NCI-H1105 (cell line): ENCODE measurements around the gene FHIP2A.
A peak's percentile ranks its signal among the peaks of the same experiment; 100 is the strongest.
"Not testable (repeated sequence)": the region's sequence is repeated elsewhere in the genome, so short reads cannot be mapped to it uniquely, and the experiment has no call there.

Source experiments
- DNase-seq: peaks from one replicate; lab custom pipeline; 2025; lab: John Stamatoyannopoulos, UW

FHIP2A gene, protein sequence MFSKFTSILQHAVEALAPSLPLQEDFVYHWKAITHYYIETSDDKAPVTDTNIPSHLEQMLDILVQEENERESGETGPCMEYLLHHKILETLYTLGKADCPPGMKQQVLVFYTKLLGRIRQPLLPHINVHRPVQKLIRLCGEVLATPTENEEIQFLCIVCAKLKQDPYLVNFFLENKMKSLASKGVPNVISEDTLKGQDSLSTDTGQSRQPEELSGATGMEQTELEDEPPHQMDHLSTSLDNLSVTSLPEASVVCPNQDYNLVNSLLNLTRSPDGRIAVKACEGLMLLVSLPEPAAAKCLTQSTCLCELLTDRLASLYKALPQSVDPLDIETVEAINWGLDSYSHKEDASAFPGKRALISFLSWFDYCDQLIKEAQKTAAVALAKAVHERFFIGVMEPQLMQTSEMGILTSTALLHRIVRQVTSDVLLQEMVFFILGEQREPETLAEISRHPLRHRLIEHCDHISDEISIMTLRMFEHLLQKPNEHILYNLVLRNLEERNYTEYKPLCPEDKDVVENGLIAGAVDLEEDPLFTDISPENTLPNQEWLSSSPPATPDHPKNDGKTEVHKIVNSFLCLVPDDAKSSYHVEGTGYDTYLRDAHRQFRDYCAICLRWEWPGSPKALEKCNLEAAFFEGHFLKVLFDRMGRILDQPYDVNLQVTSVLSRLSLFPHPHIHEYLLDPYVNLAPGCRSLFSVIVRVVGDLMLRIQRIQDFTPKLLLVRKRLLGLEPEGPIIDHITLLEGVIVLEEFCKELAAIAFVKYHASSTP

GRCh38 chr10:114821293-114821914 lies at the start of gene FHIP2A:
TSS of gene FHIP2A (plus strand) at chr10:114821780. CDS start at chr10:114822079, 299 bp downstream.
- DNase-seq, result peak; percentile 18

GRCh38 chr10:114772496-114773196 lies 48.9 kb upstream of the FHIP2A start:
- DNase-seq, result no peak

DNA sequence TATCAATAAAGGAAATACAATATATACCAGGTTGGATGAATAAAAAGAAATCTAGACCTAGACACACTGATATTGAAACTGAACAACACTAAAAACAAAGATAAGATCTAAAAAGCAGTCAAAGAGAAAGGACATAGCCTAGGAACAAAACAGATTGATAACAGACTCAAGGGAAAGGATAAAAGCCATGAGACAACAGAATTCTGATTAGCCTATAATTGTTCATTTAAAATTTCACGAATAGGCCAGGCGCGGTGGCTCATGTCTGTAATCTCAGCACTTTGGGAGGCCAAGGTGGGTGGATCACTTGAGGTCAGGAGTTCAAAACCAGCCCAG lies 48.4 kb upstream of the FHIP2A start:
- no peak for DNase-seq

GRCh38 chr10:114775082-114775481 lies 46.5 kb upstream of the FHIP2A start:
- DNase-seq, result not testable (repeated sequence)

GRCh38 chr10:114777415-114777814 lies 44.2 kb upstream of the FHIP2A start:
- no peak for DNase-seq

DNA sequence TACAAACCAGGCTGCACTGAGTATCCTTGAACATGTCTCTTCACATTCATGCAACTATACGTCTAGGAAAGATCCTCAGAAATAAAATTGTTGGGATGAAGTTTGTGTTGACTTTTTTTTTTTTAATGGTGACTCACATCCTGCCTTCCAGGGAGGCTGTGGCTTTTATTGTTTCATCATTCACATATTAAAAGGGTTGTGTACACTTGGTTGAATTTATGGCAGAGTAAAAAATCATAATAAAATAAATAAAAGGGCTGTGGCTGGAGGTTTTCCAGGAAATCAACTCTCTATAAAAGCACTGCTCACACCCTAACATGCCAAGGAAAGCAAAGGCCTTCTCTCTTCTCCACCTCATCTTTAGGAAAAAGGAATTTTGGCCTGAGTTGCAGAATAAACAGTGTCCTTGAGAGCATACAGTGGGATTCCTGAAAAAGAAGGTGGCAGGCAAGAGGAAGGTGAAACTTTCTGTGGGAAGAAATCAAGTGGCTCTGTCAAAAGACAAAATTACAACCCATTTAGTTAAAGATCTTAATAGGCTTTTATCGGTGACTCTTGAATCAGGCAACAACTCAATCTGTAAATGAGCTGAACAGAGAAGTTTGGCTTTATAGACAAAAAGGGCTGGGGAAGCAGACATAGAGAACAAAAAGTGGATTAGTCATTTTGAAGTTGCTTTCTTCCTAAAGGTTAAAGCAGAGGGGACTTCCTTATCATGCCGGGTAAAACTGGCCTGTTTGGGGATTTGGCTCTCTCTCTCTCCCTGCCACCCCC lies 41.6 kb upstream of the FHIP2A start:
- no peak for DNase-seq

DNA sequence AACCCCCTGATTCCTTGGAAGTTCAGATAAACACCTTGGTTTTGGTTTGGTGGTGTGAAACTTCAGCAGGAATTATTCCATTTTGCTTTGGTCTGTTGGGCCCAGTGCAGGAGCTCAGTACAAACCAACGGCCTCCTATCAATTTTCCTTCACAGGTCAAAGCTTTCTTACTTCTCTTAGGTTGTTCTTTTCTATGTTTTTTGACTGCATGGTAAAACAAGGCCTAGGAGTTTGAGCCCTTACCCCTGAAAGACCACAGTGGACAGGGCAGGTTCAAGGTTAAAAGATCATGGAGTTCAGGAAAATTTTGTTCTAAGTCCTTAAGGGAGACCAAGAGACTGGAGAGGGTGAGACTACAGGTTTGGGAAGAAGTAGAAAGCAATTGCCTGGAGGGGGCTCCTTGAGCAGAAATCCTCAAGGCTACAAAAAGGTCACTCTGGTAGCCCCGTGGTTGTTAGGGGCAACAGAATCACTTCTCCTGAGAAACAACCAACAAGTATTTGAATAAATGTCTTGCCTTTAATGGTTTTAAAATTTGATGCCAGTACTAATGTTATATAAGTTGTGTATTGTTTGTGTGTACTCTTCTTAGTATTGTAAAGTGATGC lies 40.9 kb upstream of the FHIP2A start:
- no peak for DNase-seq

DNA sequence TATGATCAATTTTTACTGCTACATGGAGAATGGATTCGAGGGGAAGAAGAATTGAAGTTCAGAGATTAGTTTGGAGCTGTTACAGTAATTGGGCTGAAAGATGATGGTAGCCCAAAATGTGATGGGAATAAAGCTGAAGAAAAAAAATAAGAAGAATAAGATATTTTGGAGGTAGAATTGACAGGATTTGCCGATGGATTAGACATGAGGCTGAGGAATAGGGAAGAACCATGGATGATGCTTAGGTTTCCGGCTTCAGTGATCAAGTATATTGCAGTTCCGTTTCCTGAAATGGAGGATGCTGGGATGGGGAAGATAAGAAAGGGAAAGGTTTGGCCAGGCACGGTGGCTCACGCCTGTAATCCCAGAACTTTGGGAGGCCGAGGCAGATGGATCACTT lies 38.9 kb upstream of the FHIP2A start:
- no peak for DNase-seq

DNA sequence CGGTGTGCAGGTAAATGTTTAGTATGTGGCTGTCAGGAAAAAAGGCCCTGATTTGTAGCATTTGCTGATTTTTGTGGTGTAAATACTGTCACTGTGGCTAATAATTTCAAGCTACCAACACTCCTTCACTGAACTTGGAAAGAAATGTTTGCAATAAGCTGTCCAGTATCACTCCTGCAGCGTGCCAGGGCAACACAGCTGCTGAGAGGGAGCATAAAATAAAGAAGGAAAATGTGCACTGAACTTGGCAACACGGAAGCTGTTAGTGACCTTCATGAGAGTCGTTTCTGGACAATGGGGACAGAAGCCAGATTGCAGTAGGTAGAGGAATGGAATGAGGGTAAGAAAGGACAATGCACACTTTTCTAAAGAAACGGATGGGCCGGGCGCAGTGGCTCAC lies 37.9 kb upstream of the FHIP2A start:
- DNase-seq, result no peak

GRCh38 chr10:114786492-114786891 lies 35.1 kb upstream of the FHIP2A start:
- not testable (repeated sequence) for DNase-seq

GRCh38 chr10:114787131-114787530 lies 34.4 kb upstream of the FHIP2A start:
- not testable (repeated sequence) for DNase-seq

DNA sequence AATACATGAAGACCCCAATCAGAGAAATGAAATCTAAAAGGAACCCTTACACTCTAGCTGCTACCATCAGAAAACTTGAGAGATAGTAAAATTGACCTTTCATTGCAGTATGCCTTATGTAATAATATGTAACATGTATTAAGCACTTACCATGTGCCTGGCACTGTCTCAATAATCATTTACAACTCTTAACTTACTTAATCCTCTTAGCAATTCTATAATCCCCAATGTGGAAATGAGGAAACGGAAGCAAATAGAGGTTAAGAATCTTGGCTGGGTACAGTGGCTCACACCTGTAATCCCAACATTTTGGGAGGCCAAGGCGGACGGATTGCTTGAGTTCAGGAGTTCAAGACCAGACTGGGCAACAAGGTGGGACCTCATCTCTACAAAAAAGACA lies 29.8 kb upstream of the FHIP2A start:
- no peak for DNase-seq

DNA sequence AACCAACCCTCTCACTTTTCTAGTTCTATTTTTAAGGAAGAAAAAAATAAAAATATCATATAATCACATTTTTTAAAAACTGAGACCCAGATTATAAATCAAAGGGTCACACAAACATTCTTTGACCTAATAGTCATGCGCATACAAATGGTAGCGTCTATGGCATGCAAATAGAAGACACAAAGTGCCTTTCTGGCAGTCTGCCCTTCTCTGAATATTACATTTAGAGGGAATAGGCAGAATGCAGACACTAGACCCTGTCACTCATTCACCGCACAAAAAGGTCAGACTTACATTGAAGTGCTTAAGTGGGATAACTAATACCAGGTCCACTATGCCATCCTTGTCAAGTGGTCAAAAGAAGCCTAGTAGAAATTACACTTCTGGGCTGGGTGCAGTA lies 26.5 kb upstream of the FHIP2A start:
- no peak for DNase-seq

DNA sequence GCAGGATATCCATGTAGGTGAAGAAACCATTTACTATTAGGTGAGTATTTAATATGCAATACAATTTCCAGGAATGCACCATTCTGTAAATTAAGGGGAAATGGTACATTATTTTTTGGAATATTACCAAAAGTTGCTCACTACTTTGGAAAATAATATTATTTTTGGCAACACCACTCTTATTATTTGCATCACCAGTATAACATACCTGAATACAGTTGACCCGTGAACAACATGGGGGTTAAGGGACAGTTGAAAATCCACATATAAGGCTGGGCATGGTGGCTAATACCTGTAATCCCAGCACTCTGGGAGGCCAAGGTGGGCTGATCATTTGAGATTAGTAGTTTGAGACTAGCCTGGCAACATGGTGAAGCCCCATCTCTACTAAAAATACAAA lies 21.2 kb upstream of the FHIP2A start:
- no peak for DNase-seq

GRCh38 chr10:114801411-114801813 lies 20.2 kb upstream of the FHIP2A start:
- DNase-seq, result no peak

GRCh38 chr10:114802177-114802576 lies 19.4 kb upstream of the FHIP2A start:
- DNase-seq, result no peak

DNA sequence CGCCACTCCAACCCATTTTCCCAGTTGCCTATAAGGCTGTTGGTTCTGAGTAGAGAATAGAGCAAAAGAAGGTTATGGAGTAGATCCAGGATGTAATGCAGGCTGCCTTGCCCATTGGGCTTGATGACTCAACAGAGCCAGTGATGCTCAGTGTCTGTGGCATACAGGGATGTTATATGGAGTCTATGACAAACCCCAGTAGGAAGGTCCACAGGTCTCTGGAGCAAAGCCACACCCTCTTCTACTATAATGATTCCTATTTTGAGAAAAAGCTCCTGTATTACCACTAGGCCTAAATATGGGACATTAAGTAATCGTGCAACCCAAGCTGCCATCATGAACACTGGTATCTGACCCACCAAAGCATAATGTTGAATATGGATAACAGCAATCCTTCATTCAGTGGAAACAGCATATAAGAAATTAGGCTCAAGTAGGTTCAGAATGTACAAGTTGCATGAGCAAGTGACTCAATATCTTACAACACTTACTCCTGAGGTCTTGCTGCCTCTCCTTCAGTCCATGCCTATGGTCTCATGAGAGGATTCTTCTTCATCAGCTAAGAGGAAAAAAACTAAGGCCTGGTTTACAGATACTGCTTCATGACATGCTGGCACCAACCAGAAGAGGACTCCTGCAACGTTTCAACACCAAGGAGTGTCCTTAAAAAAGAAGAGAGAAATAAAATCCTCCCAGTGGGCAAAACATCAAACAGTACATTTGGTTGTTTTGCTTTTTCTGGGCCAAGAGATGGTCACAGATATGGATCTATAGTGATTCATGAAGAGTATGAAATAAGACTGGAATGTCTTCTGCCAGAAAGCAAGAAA lies 14.8 kb upstream of the FHIP2A start:
- no peak for DNase-seq

GRCh38 chr10:114808982-114809381 lies 12.6 kb upstream of the FHIP2A start:
- no peak for DNase-seq

GRCh38 chr10:114810926-114811325 lies 10.7 kb upstream of the FHIP2A start:
- DNase-seq, result no peak

- no peak for DNase-seq
Measured at GRCh38 chr10:114811862-114812261, 9.7 kb upstream of the FHIP2A start.
